ENCODE data around the gene TIPARP.

DNA sequence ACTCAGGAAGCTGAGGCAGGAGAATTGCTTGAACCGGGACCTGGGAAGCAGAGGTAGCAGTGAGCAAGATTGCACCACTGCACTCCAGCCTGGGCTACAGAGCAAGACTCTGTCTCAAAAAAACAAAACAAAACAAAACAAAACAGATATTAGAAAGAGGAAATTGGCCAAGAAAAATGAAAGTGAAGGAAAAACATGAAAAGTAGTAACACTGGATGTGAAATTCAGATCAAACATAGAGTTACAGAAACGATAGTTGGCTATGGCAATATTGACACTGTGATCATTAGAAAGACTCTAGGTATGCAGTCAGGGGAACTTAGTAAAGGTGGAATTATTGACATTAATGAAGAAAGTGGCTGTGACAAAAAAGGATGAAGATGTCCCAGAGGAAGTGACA lies 13.2 kb upstream of the TIPARP start:
- TF ChIP-seq, protein P1, sequence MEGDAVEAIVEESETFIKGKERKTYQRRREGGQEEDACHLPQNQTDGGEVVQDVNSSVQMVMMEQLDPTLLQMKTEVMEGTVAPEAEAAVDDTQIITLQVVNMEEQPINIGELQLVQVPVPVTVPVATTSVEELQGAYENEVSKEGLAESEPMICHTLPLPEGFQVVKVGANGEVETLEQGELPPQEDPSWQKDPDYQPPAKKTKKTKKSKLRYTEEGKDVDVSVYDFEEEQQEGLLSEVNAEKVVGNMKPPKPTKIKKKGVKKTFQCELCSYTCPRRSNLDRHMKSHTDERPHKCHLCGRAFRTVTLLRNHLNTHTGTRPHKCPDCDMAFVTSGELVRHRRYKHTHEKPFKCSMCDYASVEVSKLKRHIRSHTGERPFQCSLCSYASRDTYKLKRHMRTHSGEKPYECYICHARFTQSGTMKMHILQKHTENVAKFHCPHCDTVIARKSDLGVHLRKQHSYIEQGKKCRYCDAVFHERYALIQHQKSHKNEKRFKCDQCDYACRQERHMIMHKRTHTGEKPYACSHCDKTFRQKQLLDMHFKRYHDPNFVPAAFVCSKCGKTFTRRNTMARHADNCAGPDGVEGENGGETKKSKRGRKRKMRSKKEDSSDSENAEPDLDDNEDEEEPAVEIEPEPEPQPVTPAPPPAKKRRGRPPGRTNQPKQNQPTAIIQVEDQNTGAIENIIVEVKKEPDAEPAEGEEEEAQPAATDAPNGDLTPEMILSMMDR (conservative IDR thresholded peaks at IDR 0.05 in 1 of 2, IDR thresholded peaks at IDR 0.05 in 1 of 2; ENCODE audit: low read depth in 1 of 2, low read length in 2 of 2): no peak
- TF ChIP-seq EZH2 (IDR thresholded peaks at IDR 0.05; ENCODE audit: low read length, missing control alignments): no peak
